GM15510 (cell line): ENCODE data around the gene ZGLP1.

Experiments used
- POLR2A ChIP-seq: IDR thresholded peaks from 3 replicates; pipeline ENCODE4 v1.6.1; 2011; ENCODE audit warnings: borderline replicate concordance; ENCODE audit not compliant: insufficient read length; ENCODE audit errors: extremely low read depth

The ZGLP1 gene

GRCh38 chr19:10258080-10258710 lies 51.4 kb downstream of the ZGLP1 start:
- no peak for TF ChIP-seq POLR2A

GRCh38 chr19:10256970-10257615 lies 52.5 kb downstream of the ZGLP1 start:
- TF ChIP-seq POLR2A = no peak

GRCh38 chr19:10256551-10256950 lies 53.1 kb downstream of the ZGLP1 start:
- no peak for TF ChIP-seq POLR2A

DNA sequence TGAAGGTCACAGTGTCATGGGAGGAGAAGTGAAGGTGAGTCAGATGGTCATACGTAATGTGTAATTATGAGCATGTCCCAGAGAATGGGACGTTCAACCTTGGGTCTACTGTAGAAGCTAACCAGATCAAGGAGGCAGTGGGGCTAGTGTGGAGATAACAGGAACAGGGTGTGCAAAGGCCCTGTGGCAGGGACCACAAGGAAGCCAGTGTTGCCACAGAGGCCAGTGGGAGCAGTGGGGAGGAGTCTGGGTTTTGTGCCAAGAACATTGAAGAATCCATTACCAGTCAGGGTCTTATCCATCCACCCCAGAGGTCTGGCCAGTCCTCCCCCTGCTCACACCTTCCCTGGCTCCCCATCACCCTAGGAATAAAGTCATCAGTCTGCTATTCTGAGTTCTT lies 54.3 kb downstream of the ZGLP1 start:
- no peak for TF ChIP-seq POLR2A
